Measurements from ENCODE around the gene ZSCAN4. TPM values are rescaled to one million over a fixed set of nuclear protein-coding genes. Genes with fewer than 3 reads are reported as not detected.

Gene ZSCAN4
- polyA plus RNA-seq, 1 of the 3 experiments (the other 2 are of a cell fraction): not detected

- TF ChIP-seq USF1 (IDR thresholded peaks at IDR 0.05; ENCODE audit: borderline replicate concordance, low read depth) (no peak), RAD21 (IDR thresholded peaks at IDR 0.05; ENCODE audit: low read length) (no peak), FOXM1 (IDR thresholded peaks at IDR 0.05; ENCODE audit: low read depth) (no peak)
Measured at GRCh38 chr19:57701625-57702024, 32.9 kb downstream of the ZSCAN4 start (continued).

- no peak overlapping the region for H3K4me2 ChIP-seq
- CTCF ChIA-PET: no interaction called here
- H3K9me2 ChIP-seq: no peaks in the 10 kb centered on the region
- TF ChIP-seq CHD2 (IDR thresholded peaks at IDR 0.05; ENCODE audit: low read length, partially characterized antibody): no peak
- TF ChIP-seq NRF1 (IDR thresholded peaks at IDR 0.05; ENCODE audit: low read depth, low read length): no peak
- no peak for TF ChIP-seq MXI1 (IDR thresholded peaks at IDR 0.05; ENCODE audit: low read depth, low read length)
- TF ChIP-seq MEF2A (IDR thresholded peaks at IDR 0.05; ENCODE audit: borderline replicate concordance, low read depth): no peak
- no peak for TF ChIP-seq TAF1 (IDR thresholded peaks at IDR 0.05; ENCODE audit: borderline replicate concordance, low read depth, low read length)
- TF ChIP-seq FOXM1 (IDR thresholded peaks at IDR 0.05; ENCODE audit: low read depth): no peak
- TF ChIP-seq GATA2 (CRISPR knock-in tag; IDR thresholded peaks at IDR 0.05): no peak
- no peak for TF ChIP-seq ELF1 (IDR thresholded peaks at IDR 0.05)
- TF ChIP-seq POLR2AphosphoS5 (IDR thresholded peaks at IDR 0.05; ENCODE audit: low read depth, low read length): no peak
- no peak for TF ChIP-seq TEAD4 (IDR thresholded peaks at IDR 0.05; ENCODE audit: borderline replicate concordance, insufficient read depth)
- no peak for TF ChIP-seq EP300 (IDR thresholded peaks at IDR 0.05; ENCODE audit: borderline replicate concordance in 1 of 2, low read depth in 1 of 2, low read length in 1 of 2)
- no peak for TF ChIP-seq JUND (IDR thresholded peaks at IDR 0.05)
- TF ChIP-seq SMC3 (IDR thresholded peaks at IDR 0.05; ENCODE audit: low read depth, low read length): no peak
- POLR2A ChIA-PET: no interaction called here
- WGBS (ENCODE audit: low lambda C conversion rate): 63% methylated on average over 1 of the region's 1 CpG
- no peak overlapping the region for H3K9ac ChIP-seq
- H3K27ac ChIP-seq (ENCODE audit: low read depth in 2 of 2, low read length in 1 of 2): no peak overlapping the region
- H3F3A ChIP-seq (replicated peaks; ENCODE audit: insufficient read depth): no peaks in the 10 kb centered on the region
- no peak overlapping the region; a peak in 1 of 4 replicates for H3K4me3 ChIP-seq (ENCODE audit: low read depth in 2 of 2, low read length in 1 of 2)
- no peaks in the 10 kb centered on the region for H3K27me3 ChIP-seq (ENCODE audit: insufficient read depth)
- no peaks in the 10 kb centered on the region for H3K4me1 ChIP-seq (ENCODE audit: control insufficient read depth in 1 of 2, insufficient read depth in 2 of 2, low read depth in 1 of 2, low read length in 1 of 2)
- no peak overlapping the region for H2AFZ ChIP-seq (ENCODE audit: low read depth)
- H4K20me1 ChIP-seq (ENCODE audit: insufficient read depth): no peaks in the 10 kb centered on the region
- H3K36me3 ChIP-seq (replicated peaks in 1 of 2; ENCODE audit: control insufficient read depth in 1 of 2, insufficient read depth in 2 of 2, low read length in 1 of 2): no peaks in the 10 kb centered on the region
- no peaks in the 10 kb centered on the region for H3K79me2 ChIP-seq (ENCODE audit: insufficient read depth)
- peaks cover 3% of the 10 kb centered on the region; the same call in 1 of the 2 replicates for H3K9me3 ChIP-seq
- DNase-seq: no peak
Measured at GRCh38 chr19:57706346-57706745, 37.6 kb downstream of the ZSCAN4 start.

- Histone ChIP-seq H3F3A (replicated peaks; ENCODE audit: insufficient read depth) (no peaks in the 10 kb centered on the region), H3K27ac (ENCODE audit: low read depth in 2 of 2, low read length in 1 of 2) (no peak within 1 kb of the TSS), H4K20me1 (ENCODE audit: insufficient read depth) (no peaks in the 10 kb centered on the region), H3K9me3 (no peaks in the 10 kb centered on the region), H3K79me2 (ENCODE audit: insufficient read depth) (no peaks in the 10 kb centered on the region), H3K9ac (no peak within 1 kb of the TSS), H3K4me3 (ENCODE audit: low read depth in 2 of 2, low read length in 1 of 2) (no peak within 1 kb of the TSS), H3K9me2 (no peaks in the 10 kb centered on the region), H2AFZ (ENCODE audit: low read depth) (no peak within 1 kb of the TSS), H3K27me3 (ENCODE audit: insufficient read depth) (no peaks in the 10 kb centered on the region), H3K36me3 (replicated peaks in 1 of 2; ENCODE audit: control insufficient read depth in 1 of 2, insufficient read depth in 2 of 2, low read length in 1 of 2) (peaks cover 0 to 8% of the 10 kb centered on the region in 2 experiments), H3K4me1 (ENCODE audit: control insufficient read depth in 1 of 2, insufficient read depth in 2 of 2, low read depth in 1 of 2, low read length in 1 of 2) (no peaks in the 10 kb centered on the region), H3K4me2 (no peak within 1 kb of the TSS)
- no peak for DNase-seq
- CTCF ChIA-PET: interaction anchor here (0.7 kb wide), 1 partner anchor 844 kb away, joined by 3 read pairs; no protein-coding TSS in a partner anchor
- POLR2A ChIA-PET: no interaction called here
- 82% methylated on average over 42 of the region's 53 CpGs for WGBS (ENCODE audit: low lambda C conversion rate)
- TF ChIP-seq TAF1 (IDR thresholded peaks at IDR 0.05; ENCODE audit: borderline replicate concordance, low read depth, low read length) (no peak), RAD21 (IDR thresholded peaks at IDR 0.05; ENCODE audit: low read length) (no peak), SIN3A (IDR thresholded peaks at IDR 0.05; ENCODE audit: borderline replicate concordance, low read depth, low read length) (no peak), POLR2AphosphoS5 (IDR thresholded peaks at IDR 0.05; ENCODE audit: low read depth, low read length) (no peak), MXI1 (IDR thresholded peaks at IDR 0.05; ENCODE audit: low read depth, low read length) (no peak), RXRA (IDR thresholded peaks at IDR 0.05; ENCODE audit: borderline replicate concordance, low read depth) (no peak), REST (IDR thresholded peaks at IDR 0.05; ENCODE audit: low read depth, low read length) (no peak), ELF1 (IDR thresholded peaks at IDR 0.05) (no peak), ZBTB33 (IDR thresholded peaks at IDR 0.05; ENCODE audit: borderline replicate concordance, low read depth) (no peak), TEAD4 (IDR thresholded peaks at IDR 0.05; ENCODE audit: borderline replicate concordance, insufficient read depth) (no peak), JUND (IDR thresholded peaks at IDR 0.05) (no peak)
Measured at GRCh38 chr19:57708641-57709361, 40.1 kb downstream of the ZSCAN4 start, which contains the start of gene ZNF154. Gene ZNF154, minus strand, starts transcription at chr19:57709204. Its CDS starts 233 bp downstream, at chr19:57708971.

Data from SK-N-SH (cell line).